H1 (cell line): ENCODE measurements around the gene SLC15A1. TPM values are rescaled to one million over a fixed set of nuclear protein-coding genes. Genes with fewer than 3 reads are reported as not detected.

Source experiments
- KDM1A ChIP-seq: fragments of 200-600, 300-600 bp; sonication (generic); IDR thresholded peaks from 2 replicates; pipeline ENCODE4 v1.7.1; 2016; ENCODE audit warnings: mild to moderate bottlenecking, low read length, borderline replicate concordance
- KDM5A ChIP-seq: fragments of 200-600 bp; IDR thresholded peaks from 2 replicates; pipeline ENCODE4 v1.7.1; 2012; ENCODE audit warnings: mild to moderate bottlenecking, low read length, inconsistent platforms, mixed read lengths
- PHF8 ChIP-seq: fragments of 200-600 bp; sonication (generic); conservative IDR thresholded peaks from 2 replicates; pipeline ENCODE4 v1.7.1; 2012; ENCODE audit warnings: low read depth, mild to moderate bottlenecking, inconsistent platforms, low read length, moderate library complexity
- POLR2AphosphoS5 ChIP-seq: IDR thresholded peaks from 2 replicates; pipeline ENCODE4 v1.6.1; 2011; ENCODE audit warnings: low read depth, low read length
- SRF ChIP-seq: IDR thresholded peaks from 2 replicates; pipeline ENCODE4 v1.6.1; 2011; ENCODE audit warnings: mild to moderate bottlenecking, low read depth, low read length, moderate library complexity
- TEAD4 ChIP-seq: IDR thresholded peaks from 2 replicates; pipeline ENCODE4 v1.6.1; 2012; ENCODE audit warnings: low read depth, low read length, inconsistent platforms, mixed read lengths
- polyA plus RNA-seq, 7 experiments: library from polyadenylated mRNA; depleted of rRNA in 3 of 7; stranded (reverse) in 5 of 7; unstranded in 2 of 7; fragments of >200 nt in 5 of 7; fragments of 200-250 nt in 2 of 7; gene quantifications; 1 replicate in 5 of 7; 2 replicates in 1 of 7; 4 replicates in 1 of 7; pipeline versions ENCODE4 v1.2.1 to v1.2.3, GENCODE V29; 2011 to 2013; ENCODE audit warnings: missing spikeins in 2 of 7, mixed read lengths in 2 of 7
- total RNA-seq: library from RNA; stranded (reverse); fragmentation: NEBNext Ultra II Directional; extraction: Animal tissue kit (Norgen Biotek cat#: 25700); gene quantifications from 2 replicates; pipeline ENCODE4 v1.2.1, GENCODE V29; 2021

SLC15A1 gene
- total and polyA plus RNA-seq, 2 of the 8 experiments (the other 6 are each of a cell fraction or from before 2014, with no cell fraction given) = 1.3 to 2.4 TPM

- no peak for TF ChIP-seq KDM1A
- no peak for TF ChIP-seq KDM5A
- TF ChIP-seq TEAD4 = no peak
- TF ChIP-seq SRF = no peak
- no peak for TF ChIP-seq POLR2AphosphoS5
- no peak for TF ChIP-seq PHF8
Measured at GRCh38 chr13:98652276-98652675, 100.2 kb downstream of the SLC15A1 start (continued).
